Muscle of arm (tissue), 12 donors: ENCODE results near the gene LSP1. TPM values are rescaled to one million over a fixed set of nuclear protein-coding genes. Genes with fewer than 3 reads are reported as not detected.
"Not testable (repeated sequence)": the region's sequence is repeated elsewhere in the genome, so short reads cannot be mapped to it uniquely, and the experiment has no call there.

Experiments
- DNase-seq: peaks from one replicate; pipeline ENCODE4 v3.0.0-alpha.2; 2013
- polyA plus RNA-seq, 12 donors: library from polyadenylated mRNA; unstranded; fragments of 120-200 nt; gene quantifications; one replicate each; pipeline ENCODE4 v1.2.1, GENCODE V29; 2013; ENCODE audit not compliant: insufficient read length in 12 of 12

The LSP1 gene
- polyA plus RNA-seq, 12 donors, result 18.6 to 79.7 (median 52.5) TPM; not detected in 1

GRCh38 chr11:1862588-1863351 lies 9.9 kb downstream of the LSP1 start:
- DNase-seq, result no peak

GRCh38 chr11:1863352-1864216 lies 10.7 kb downstream of the LSP1 start:
- DNase-seq, result peak; percentile 89

GRCh38 chr11:1864231-1864630 lies 11.3 kb downstream of the LSP1 start:
- no peak for DNase-seq

GRCh38 chr11:1864831-1865665 lies 12.2 kb downstream of the LSP1 start:
- no peak for DNase-seq

GRCh38 chr11:1866226-1866625 lies 13.3 kb downstream of the LSP1 start:
- no peak for DNase-seq

GRCh38 chr11:1866776-1867175 lies 13.9 kb downstream of the LSP1 start:
- DNase-seq, result no peak

GRCh38 chr11:1867381-1867780 lies 14.5 kb downstream of the LSP1 start:
- no peak for DNase-seq

GRCh38 chr11:1868056-1868635 lies 15.3 kb downstream of the LSP1 start:
- no peak for DNase-seq

- no peak for DNase-seq
These were observed 15.9 kb downstream of the LSP1 start for GRCh38 chr11:1868636-1869291.

- DNase-seq, result no peak
These were observed 16.8 kb downstream of the LSP1 start for GRCh38 chr11:1869427-1870325.

GRCh38 chr11:1870326-1870696 lies 17.4 kb downstream of the LSP1 start:
- DNase-seq, result no peak

GRCh38 chr11:1870721-1871466 lies 18.0 kb downstream of the LSP1 start:
- no peak for DNase-seq

GRCh38 chr11:1871531-1871930 lies 18.6 kb downstream of the LSP1 start:
- no peak for DNase-seq

- DNase-seq, result no peak
These were observed 19.5 kb downstream of the LSP1 start for GRCh38 chr11:1872267-1872985.

GRCh38 chr11:1873048-1873812 lies 20.3 kb downstream of the LSP1 start:
- no peak for DNase-seq

GRCh38 chr11:1873813-1874150 lies 20.9 kb downstream of the LSP1 start:
- DNase-seq, result not testable (repeated sequence)

- not testable (repeated sequence) for DNase-seq
These were observed 21.7 kb downstream of the LSP1 start for GRCh38 chr11:1874441-1875092.
